Stimulated activated CD8-positive, alpha-beta memory T cell treated with anti-CD3 and anti-CD28 coated beads, Interleukin-12 subunit alpha, Interleukin-12 subunit beta, amount 100 ng/mL, for 24 hours (primary cell): ENCODE measurements around the gene CCDC121.

Experiments
- DNase-seq: peaks from one replicate; pipeline ENCODE4 v3.0.0-alpha.2; 2020; ENCODE audit errors: extremely low read depth

CCDC121 gene

GRCh38 chr2:27582129-27582694 is 46.6 kb downstream of the CCDC121 start:
- DNase-seq = no peak

GRCh38 chr2:27581417-27582128 is 47.2 kb downstream of the CCDC121 start:
- DNase-seq = no peak
